Sigmoid colon (tissue), 7 donors: ENCODE measurements around the gene AFAP1. TPM values are rescaled to one million over a fixed set of nuclear protein-coding genes. Genes with fewer than 3 reads are reported as not detected.

ENCODE experiments used
- DNase-seq: peaks from one replicate; pipeline ENCODE4 v3.0.0-alpha.2; 2019
- H3K27ac ChIP-seq, 4 donors: fragments of 200-600 bp; sonication (generic); one replicate each; pipeline ENCODE4 v1.5.1; 2016 to 2019; ENCODE audit warnings: mild to moderate bottlenecking in 1 of 4
- H3K27me3 ChIP-seq, 3 donors: fragments of 200-600 bp; sonication (generic); one replicate each; pipeline ENCODE4 v1.5.1; 2019; ENCODE audit warnings: mild to moderate bottlenecking in 1 of 3
- H3K36me3 ChIP-seq, 4 donors: fragments of 200-600 bp; sonication (generic); one replicate each; pipeline ENCODE4 v1.5.1; 2016 to 2019
- H3K4me1 ChIP-seq, 4 donors: fragments of 200-600 bp; sonication (generic); one replicate each; pipeline ENCODE4 v1.5.1; 2017 to 2019
- H3K4me3 ChIP-seq, 4 donors: fragments of 200-600 bp; sonication (generic); one replicate each; pipeline ENCODE4 v1.5.1; 2017 to 2019; ENCODE audit warnings: mild to moderate bottlenecking in 2 of 4, moderate library complexity in 1 of 4
- H3K9me3 ChIP-seq, 4 donors: fragments of 200-600 bp in 3 of 4; sonication (generic) in 3 of 4; one replicate each; pipeline versions ENCODE4 v1.5.1 to v1.6.1; 2013 to 2019
- EP300 ChIP-seq, 4 donors: sonication (generic); formaldehyde crosslinking; IDR thresholded peaks; one replicate each; pipeline ENCODE4 v1.6.1; 2017; ENCODE audit warnings: antibody characterized with exemption in 4 of 4
- POLR2A ChIP-seq, 2 donors: fragments of 450-650 bp; IDR thresholded peaks; one replicate each; pipeline ENCODE4 v1.6.1; 2016; ENCODE audit warnings: antibody characterized with exemption in 2 of 2, mild to moderate bottlenecking in 2 of 2, moderate library complexity in 2 of 2
- POLR2AphosphoS5 ChIP-seq, 4 donors: sonication (generic); formaldehyde crosslinking; IDR thresholded peaks; one replicate each; pipeline ENCODE4 v1.6.1; 2017; ENCODE audit warnings: antibody characterized with exemption in 4 of 4
- WGBS, 2 donors: extraction: QIAGEN DNeasy Blood & Tissue Kit; methylation state at CpG; one replicate each; pipeline ENCODE4 v1.1.7; 2013; 5-methylcytosine and 5-hydroxymethylcytosine counted together
- intact Hi-C: fragments of 100-400 bp; cut with DNase I; formaldehyde crosslinking; loops from one replicate; pipeline ENCODE4 v1.15.1; 2023
- polyA plus RNA-seq, 3 donors: library from polyadenylated mRNA; stranded (reverse); fragments of 200-250 nt; gene quantifications; one replicate each; pipeline ENCODE4 v1.2.3, GENCODE V29; 2013
- total RNA-seq, 4 donors: library from RNA; depleted of rRNA; stranded (reverse); fragments of >200 nt; gene quantifications; one replicate each; pipeline ENCODE4 v1.1.0, GENCODE V29; 2016
- TF ChIP-seq, protein P1 (sequence below), 4 experiments: fragments of 450-650 bp in 3 of 4; fragments of 200-600 bp in 1 of 4; IDR thresholded peaks; one replicate each; pipeline ENCODE4 v1.5.1; 2016 to 2019; ENCODE audit warnings: antibody characterized with exemption in 4 of 4, mild to moderate bottlenecking in 3 of 4, moderate library complexity in 2 of 4
- donor health status: healthy with polysubstance abuse.
- donor health status: Bipolar disorder and iron deficiency.
- donor health status: healthy.

Gene AFAP1
- total and polyA plus RNA-seq, 7 donors = 7.6 to 51.3 (median 24.0) TPM

DNA sequence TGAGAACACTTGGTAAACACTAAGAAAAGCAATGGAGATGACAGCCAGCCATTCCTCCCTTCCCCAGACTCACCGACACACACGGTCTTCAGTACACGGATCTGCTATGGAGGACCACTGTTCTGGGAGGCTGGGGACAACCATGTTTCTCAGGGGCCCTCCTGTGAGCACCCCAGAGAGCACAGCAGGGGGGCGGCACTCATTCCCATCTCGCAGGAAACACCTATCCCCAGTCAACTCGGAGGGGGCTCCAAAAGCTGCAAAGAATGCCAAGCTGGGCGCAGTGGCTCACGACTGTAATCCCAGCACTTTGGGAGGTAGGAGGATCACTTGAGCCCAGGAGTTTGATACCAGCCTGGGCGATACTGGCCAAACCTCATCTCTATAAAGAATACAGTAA, 172.1 kb downstream of the AFAP1 start:
- no peak for TF ChIP-seq POLR2AphosphoS5 (IDR thresholded peaks at IDR 0.05)
- no peak for TF ChIP-seq EP300 (IDR thresholded peaks at IDR 0.05)
- TF ChIP-seq, protein P1, sequence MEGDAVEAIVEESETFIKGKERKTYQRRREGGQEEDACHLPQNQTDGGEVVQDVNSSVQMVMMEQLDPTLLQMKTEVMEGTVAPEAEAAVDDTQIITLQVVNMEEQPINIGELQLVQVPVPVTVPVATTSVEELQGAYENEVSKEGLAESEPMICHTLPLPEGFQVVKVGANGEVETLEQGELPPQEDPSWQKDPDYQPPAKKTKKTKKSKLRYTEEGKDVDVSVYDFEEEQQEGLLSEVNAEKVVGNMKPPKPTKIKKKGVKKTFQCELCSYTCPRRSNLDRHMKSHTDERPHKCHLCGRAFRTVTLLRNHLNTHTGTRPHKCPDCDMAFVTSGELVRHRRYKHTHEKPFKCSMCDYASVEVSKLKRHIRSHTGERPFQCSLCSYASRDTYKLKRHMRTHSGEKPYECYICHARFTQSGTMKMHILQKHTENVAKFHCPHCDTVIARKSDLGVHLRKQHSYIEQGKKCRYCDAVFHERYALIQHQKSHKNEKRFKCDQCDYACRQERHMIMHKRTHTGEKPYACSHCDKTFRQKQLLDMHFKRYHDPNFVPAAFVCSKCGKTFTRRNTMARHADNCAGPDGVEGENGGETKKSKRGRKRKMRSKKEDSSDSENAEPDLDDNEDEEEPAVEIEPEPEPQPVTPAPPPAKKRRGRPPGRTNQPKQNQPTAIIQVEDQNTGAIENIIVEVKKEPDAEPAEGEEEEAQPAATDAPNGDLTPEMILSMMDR (IDR thresholded peaks at IDR 0.05) = no peak
- no peak for TF ChIP-seq POLR2A (IDR thresholded peaks at IDR 0.05)
- peaks cover 0 to 53% (median 42%) of the 10 kb centered on the region in 4 donors for H3K4me1 ChIP-seq
- H3K4me3 ChIP-seq = no peak overlapping the region
- no peaks in the 10 kb centered on the region for H3K27me3 ChIP-seq
- WGBS, 2 donors = 82 to 87% methylated on average over 9 of the region's 9 CpGs
- peaks cover 3 to 87% (median 32%) of the 10 kb centered on the region in 4 donors for H3K36me3 ChIP-seq
- intact Hi-C loops = no loop called here
- H3K27ac ChIP-seq = peak overlapping the region in 1 of 4 donors; percentile 51
- DNase-seq = no peak
- H3K9me3 ChIP-seq = no peaks in the 10 kb centered on the region

DNA sequence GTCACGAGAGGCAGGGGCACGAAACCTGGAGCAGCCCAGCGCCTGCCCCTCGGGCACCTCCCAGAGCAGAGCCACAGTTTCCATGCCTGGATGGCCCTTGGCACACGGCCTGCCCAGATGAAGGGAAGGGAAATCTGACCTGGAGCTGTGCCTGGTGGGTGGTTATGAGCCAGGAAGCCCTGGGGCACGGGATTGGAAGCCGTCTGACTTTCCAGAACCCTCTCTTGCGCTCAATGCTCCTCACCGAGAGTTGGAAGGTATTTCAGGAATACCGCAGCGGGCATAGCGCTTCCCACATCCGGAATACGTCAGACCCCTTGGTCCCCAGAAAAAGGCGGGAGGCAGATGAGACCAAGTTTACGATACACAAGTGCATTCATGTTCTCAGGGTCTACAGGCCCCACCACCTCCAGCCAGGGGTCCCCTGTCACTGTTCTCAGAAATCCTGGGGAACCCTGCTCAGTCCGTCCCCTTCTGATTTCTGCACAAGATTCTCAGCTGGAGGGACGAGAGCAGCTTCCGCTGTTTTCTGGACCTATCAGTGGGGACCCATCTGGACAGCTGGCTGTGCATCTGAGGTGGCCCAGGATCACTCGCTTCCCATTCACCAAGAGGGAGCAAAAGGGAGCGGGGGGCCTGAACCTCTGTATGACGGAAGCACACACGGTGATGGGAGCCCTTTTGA, 172.9 kb downstream of the AFAP1 start:
- no peaks in the 10 kb centered on the region for H3K9me3 ChIP-seq
- peak in 1 of 4 donors; percentile 34 for TF ChIP-seq EP300 (IDR thresholded peaks at IDR 0.05)
- TF ChIP-seq, protein P1 (IDR thresholded peaks at IDR 0.05) = no peak
- peak in 2 of 4 donors; percentile 25 to 49 for TF ChIP-seq POLR2AphosphoS5 (IDR thresholded peaks at IDR 0.05)
- WGBS, 2 donors = 91 to 92% methylated on average over 23 of the region's 23 CpGs
- no peak overlapping the region for H3K4me3 ChIP-seq
- H3K27ac ChIP-seq = peak overlapping the region in 3 of 4 donors; percentile 0 to 51 (median 46)
- DNase-seq = peak; percentile 90
- peaks cover 0 to 46% (median 37%) of the 10 kb centered on the region in 4 donors for H3K4me1 ChIP-seq
- intact Hi-C loops = no loop called here
- peaks cover 3 to 90% (median 31%) of the 10 kb centered on the region in 4 donors for H3K36me3 ChIP-seq
- H3K27me3 ChIP-seq = no peaks in the 10 kb centered on the region

DNA sequence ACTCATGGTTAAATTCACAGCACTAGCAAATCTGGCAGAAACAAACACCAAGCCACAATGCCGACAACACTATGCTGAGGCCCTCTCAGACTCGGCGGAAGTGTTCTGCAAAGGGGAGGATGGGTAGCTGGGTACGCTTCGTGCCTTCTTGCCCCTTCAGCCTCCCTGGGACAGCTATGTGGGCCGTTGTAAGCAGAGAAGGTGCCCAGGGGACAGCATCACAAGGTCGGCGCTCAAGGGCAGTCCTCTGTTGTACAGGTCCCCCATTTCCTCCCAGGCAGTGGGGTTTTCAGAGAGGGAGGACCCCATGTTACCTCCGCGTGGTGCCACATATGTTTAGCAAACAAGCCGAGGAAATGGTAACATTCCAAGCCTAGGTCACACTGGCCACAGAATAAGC, 173.6 kb downstream of the AFAP1 start:
- WGBS, 2 donors = 90 to 94% methylated on average over 11 of the region's 11 CpGs
- H3K4me1 ChIP-seq = peaks cover 0 to 40% (median 33%) of the 10 kb centered on the region in 4 donors
- TF ChIP-seq EP300 (IDR thresholded peaks at IDR 0.05) (no peak), POLR2A (IDR thresholded peaks at IDR 0.05) (no peak), POLR2AphosphoS5 (IDR thresholded peaks at IDR 0.05) (no peak)
- TF ChIP-seq, protein P1 (IDR thresholded peaks at IDR 0.05) = no peak
- no peaks in the 10 kb centered on the region for H3K27me3 ChIP-seq
- H3K27ac ChIP-seq = peak overlapping the region in 2 of 4 donors; percentile 46 to 51
- H3K4me3 ChIP-seq = no peak overlapping the region
- intact Hi-C loops = no loop called here
- no peaks in the 10 kb centered on the region for H3K9me3 ChIP-seq
- no peak for DNase-seq
- H3K36me3 ChIP-seq = peaks cover 3 to 92% (median 32%) of the 10 kb centered on the region in 4 donors

- 83 to 89% methylated on average over 12 of the region's 12 CpGs for WGBS, 2 donors
These were observed 174.0 kb downstream of the AFAP1 start for GRCh38 chr4:7765666-7766065.

More at GRCh38 chr4:7765666-7766065, 174.0 kb downstream of the AFAP1 start:
- intact Hi-C loops = no loop called here
- no peak overlapping the region for H3K4me3 ChIP-seq
- no peaks in the 10 kb centered on the region for H3K9me3 ChIP-seq
- H3K36me3 ChIP-seq = peaks cover 3 to 90% (median 32%) of the 10 kb centered on the region in 4 donors
- peaks cover 0 to 38% (median 31%) of the 10 kb centered on the region in 4 donors for H3K4me1 ChIP-seq
- no peak for TF ChIP-seq EP300 (IDR thresholded peaks at IDR 0.05)
- TF ChIP-seq POLR2A (IDR thresholded peaks at IDR 0.05) = no peak
- TF ChIP-seq, protein P1 (IDR thresholded peaks at IDR 0.05) = no peak
- DNase-seq = no peak
- H3K27ac ChIP-seq = peak overlapping the region in 2 of 4 donors; percentile 32 to 46
- no peaks in the 10 kb centered on the region for H3K27me3 ChIP-seq
